B cell (primary cell): ENCODE measurements around the gene RACK1. TPM values are rescaled to one million over a fixed set of nuclear protein-coding genes. Genes with fewer than 3 reads are reported as not detected.
A peak's percentile ranks its signal among the peaks of the same experiment; 100 is the strongest.

Experiments
- ATAC-seq: fragments of 200-7000 bp; cut with Tn5 transposase; one replicate; pipeline ENCODE4 v1.10.0; 2021; ENCODE audit warnings: low read depth, mild to moderate bottlenecking, moderate number of reproducible peaks, moderate library complexity
- CTCF ChIA-PET: fragments of 350-600 bp; sonication (Branson Sonifier 250); formaldehyde crosslinking; loops from one replicate; lab custom pipeline; 2021; ENCODE audit warnings: antibody characterized with exemption, inconsistent platforms; lab: Charles Lee
- POLR2A ChIA-PET: fragments of 350-600 bp; sonication (Branson Sonifier 250); formaldehyde crosslinking; loops from one replicate; lab custom pipeline; 2021; ENCODE audit warnings: antibody characterized with exemption; lab: Charles Lee
- DNase-seq: peaks from one replicate; pipeline ENCODE4 v3.0.0; 2013
- H2AFZ ChIP-seq: 2 replicates; pipeline ENCODE4 v1.6.1; 2012; ENCODE audit warnings: mild to moderate bottlenecking, low read depth, low read length; ENCODE audit not compliant: insufficient read depth, poor library complexity, severe bottlenecking
- H3K27ac ChIP-seq, 2 donors: 1 replicate in 1 of 2; 2 replicates in 1 of 2; pipeline ENCODE4 v1.5.1; 2012 to 2013; ENCODE audit warnings: low read length in 2 of 2, mild to moderate bottlenecking in 2 of 2, moderate library complexity in 1 of 2
- H3K27me3 ChIP-seq, 4 experiments: fragments of 200-600 bp in 1 of 4; sonication (generic) in 1 of 4; replicated peaks in 1 of 4; 1 replicate in 2 of 4; 2 replicates in 2 of 4; pipeline versions ENCODE4 v1.6.1 to v1.7.0; 2013 to 2016; ENCODE audit warnings: low read length in 3 of 4, mild to moderate bottlenecking in 2 of 4, mixed read lengths in 1 of 4, moderate library complexity in 1 of 4; ENCODE audit not compliant: insufficient read depth in 4 of 4, control insufficient read depth in 3 of 4; ENCODE audit errors: control extremely low read depth in 1 of 4
- H3K36me3 ChIP-seq, 2 experiments: replicated peaks in 1 of 2; 1 replicate in 1 of 2; 2 replicates in 1 of 2; pipeline versions ENCODE4 v1.6.1 to v1.7.1; 2013; ENCODE audit warnings: low read length in 1 of 2; ENCODE audit not compliant: insufficient read depth in 2 of 2, control insufficient read depth in 1 of 2; ENCODE audit errors: control extremely low read depth in 1 of 2, extremely low read depth in 1 of 2
- H3K4me1 ChIP-seq, 2 donors: fragments of 200-600 bp in 1 of 2; sonication (generic) in 1 of 2; 1 replicate in 1 of 2; 2 replicates in 1 of 2; pipeline versions ENCODE4 v1.5.1 to v1.6.1; 2013 to 2017; ENCODE audit warnings: low read length in 2 of 2; ENCODE audit not compliant: control insufficient read depth in 2 of 2, insufficient read depth in 2 of 2
- H3K4me2 ChIP-seq: replicated peaks from 2 replicates; pipeline ENCODE3; 2012; ENCODE audit warnings: mild to moderate bottlenecking, low read depth, low read length; ENCODE audit not compliant: poor library complexity, severe bottlenecking
- H3K4me3 ChIP-seq, 5 experiments: fragments of 200-600 bp in 1 of 5; sonication (generic) in 1 of 5; 1 replicate in 3 of 5; 2 replicates in 2 of 5; pipeline versions ENCODE4 v1.5.1 to v1.7.0; 2011 to 2016; ENCODE audit warnings: low read length in 4 of 5, mild to moderate bottlenecking in 4 of 5, low read depth in 2 of 5, control low read depth in 1 of 5, moderate library complexity in 1 of 5; ENCODE audit not compliant: insufficient read depth in 1 of 5; ENCODE audit errors: control extremely low read depth in 1 of 5, extremely low read depth in 1 of 5
- H3K79me2 ChIP-seq: fragments of 200-600 bp; sonication (generic); one replicate; pipeline ENCODE4 v1.6.0; 2016; ENCODE audit warnings: low read length; ENCODE audit not compliant: control insufficient read depth, insufficient read depth
- H3K9ac ChIP-seq: fragments of 200-600 bp; sonication (generic); 2 replicates; pipeline ENCODE4 v1.6.1; 2017; ENCODE audit warnings: mild to moderate bottlenecking, low read length, moderate library complexity
- H3K9me3 ChIP-seq, 3 donors: one replicate each; pipeline versions ENCODE4 v1.6.1 to v1.7.1; 2013; ENCODE audit warnings: low read length in 2 of 3; ENCODE audit not compliant: control insufficient read depth in 2 of 3, insufficient read depth in 1 of 3; ENCODE audit errors: control extremely low read depth in 1 of 3
- H4K20me1 ChIP-seq: 2 replicates; pipeline ENCODE4 v1.6.0; 2012; ENCODE audit warnings: mild to moderate bottlenecking, low read length; ENCODE audit not compliant: insufficient read depth, control insufficient read depth, poor library complexity, severe bottlenecking
- H3K27ac Mint-ChIP-seq: one replicate; pipeline ENCODE4 v1.8.0; 2021; ENCODE audit warnings: mixed read lengths
- H3K27me3 Mint-ChIP-seq: one replicate; pipeline ENCODE4 v1.8.0; 2021; ENCODE audit warnings: mixed read lengths
- H3K4me1 Mint-ChIP-seq: one replicate; pipeline ENCODE4 v1.8.0; 2021; ENCODE audit warnings: mixed read lengths
- H3K4me3 Mint-ChIP-seq: one replicate; pipeline ENCODE4 v1.8.0; 2021; ENCODE audit warnings: mixed read lengths
- H3K9me3 Mint-ChIP-seq: one replicate; pipeline ENCODE4 v1.8.0; 2022; ENCODE audit warnings: mixed read lengths; ENCODE audit not compliant: insufficient read depth
- EZH2 ChIP-seq: IDR thresholded peaks from 2 replicates; pipeline ENCODE4 v1.6.1; 2012; ENCODE audit warnings: borderline replicate concordance, low read depth, mild to moderate bottlenecking, moderate library complexity, low read length; ENCODE audit not compliant: insufficient read depth, poor library complexity, severe bottlenecking
- WGBS: methylation state at CpG from one replicate; pipeline ENCODE4 v1.1.5; 2013; ENCODE audit warnings: missing lambda C conversion rate; ENCODE audit not compliant: insufficient coverage; 5-methylcytosine and 5-hydroxymethylcytosine counted together
- intact Hi-C: fragments of 100-400 bp; cut with micrococcal nuclease; formaldehyde crosslinking; loops from one replicate; pipeline ENCODE4 v1.10.0; 2022
- polyA plus RNA-seq: library from polyadenylated mRNA; depleted of rRNA; stranded (reverse); fragments of >200 nt; gene quantifications from 2 replicates; pipeline ENCODE4 v1.2.3, GENCODE V29; 2012
- total RNA-seq, 2 donors: library from RNA; stranded (reverse); fragments of 120-200 nt in 1 of 2; gene quantifications; 1 replicate in 1 of 2; 2 replicates in 1 of 2; pipeline versions ENCODE4 v1.2.3 to v1.2.4, GENCODE V29; 2013 to 2022
- TF ChIP-seq, protein P1 (sequence below): fragments of 200-600 bp; IDR thresholded peaks from one replicate; pipeline ENCODE4 v1.8.0; 2022; ENCODE audit warnings: antibody characterized with exemption, mild to moderate bottlenecking

The RACK1 gene
- total and polyA plus RNA-seq, 2 donors (not counting 1 experiment from before 2014, with no cell fraction given): 2,047 to 4,130 TPM

DNA sequence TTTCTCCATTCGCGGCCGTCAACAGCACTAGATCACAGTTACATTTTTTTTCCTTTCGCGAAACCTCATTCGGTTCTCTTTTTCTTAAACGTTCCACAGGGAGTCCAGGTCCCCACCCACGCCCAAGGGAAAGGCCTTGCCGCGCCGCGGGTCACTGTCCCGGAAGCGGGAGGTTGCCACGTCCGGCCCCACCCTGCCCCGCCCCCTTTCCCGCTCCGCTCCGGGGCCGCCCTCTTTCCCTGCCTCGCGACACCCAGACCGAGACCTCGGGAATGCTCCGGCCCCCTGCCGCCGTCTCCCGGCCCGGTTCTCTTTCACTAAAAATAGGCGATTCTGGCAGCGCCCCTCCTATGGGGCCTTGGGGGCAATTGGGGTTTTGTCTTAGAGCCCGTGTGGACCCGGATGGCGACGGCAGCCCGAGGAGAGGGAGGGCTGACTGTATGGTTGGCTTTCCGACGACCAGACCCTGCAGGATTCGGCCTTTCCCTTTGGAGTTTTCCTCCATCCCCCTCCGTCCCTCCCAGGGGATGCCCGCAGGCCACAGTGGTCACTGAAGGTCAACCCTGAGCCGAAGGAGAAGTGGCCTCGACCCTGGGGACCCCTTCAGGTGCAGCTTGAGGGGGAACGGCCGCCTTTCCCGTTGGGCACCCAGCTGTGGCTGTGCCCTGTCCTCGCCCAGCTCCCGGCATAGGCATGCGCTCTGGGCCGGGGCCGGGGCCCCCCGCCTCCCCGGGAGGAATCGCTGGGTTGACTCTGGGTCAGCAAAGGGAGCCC, 2.8 kb upstream of the RACK1 start:
- DNase-seq (peak; percentile 77), ATAC-seq (peak; percentile 55)
- Histone ChIP-seq H3K9me3 (no peaks in the 10 kb centered on the region), H3K9ac (peak overlapping the region; percentile 74), H3K4me2 (peak overlapping the region; percentile 83), H3K36me3 (peaks cover 0 to 16% of the 10 kb centered on the region in 2 experiments), H3K4me1 (peaks cover 43 to 64% of the 10 kb centered on the region in 2 donors), H4K20me1 (peaks cover 22% of the 10 kb centered on the region), H3K27ac (peak overlapping the region; percentile 89 to 91), H3K79me2 (peaks cover 64% of the 10 kb centered on the region), H3K27me3 (no peaks in the 10 kb centered on the region), H2AFZ (peak overlapping the region; percentile 81), H3K4me3 (peak overlapping the region; percentile 61 to 91 (median 70))
- peak overlapping the region; percentile 90 for H3K4me3 Mint-ChIP-seq
- ChIA-PET CTCF (interaction anchor here (0.7 to 1.6 kb wide), 4 partner anchors 9 to 62 kb away, joined by 3 to 6 read pairs (median 4); partner anchors contain the start of gene TRIM41), POLR2A (interaction anchor here (1.0 to 7.8 kb wide), 4 partner anchors 15 to 57 kb away, joined by 6 to 63 read pairs (median 14); partner anchors contain the start of gene TRIM52)
- TF ChIP-seq EZH2: no peak
- TF ChIP-seq, protein P1, sequence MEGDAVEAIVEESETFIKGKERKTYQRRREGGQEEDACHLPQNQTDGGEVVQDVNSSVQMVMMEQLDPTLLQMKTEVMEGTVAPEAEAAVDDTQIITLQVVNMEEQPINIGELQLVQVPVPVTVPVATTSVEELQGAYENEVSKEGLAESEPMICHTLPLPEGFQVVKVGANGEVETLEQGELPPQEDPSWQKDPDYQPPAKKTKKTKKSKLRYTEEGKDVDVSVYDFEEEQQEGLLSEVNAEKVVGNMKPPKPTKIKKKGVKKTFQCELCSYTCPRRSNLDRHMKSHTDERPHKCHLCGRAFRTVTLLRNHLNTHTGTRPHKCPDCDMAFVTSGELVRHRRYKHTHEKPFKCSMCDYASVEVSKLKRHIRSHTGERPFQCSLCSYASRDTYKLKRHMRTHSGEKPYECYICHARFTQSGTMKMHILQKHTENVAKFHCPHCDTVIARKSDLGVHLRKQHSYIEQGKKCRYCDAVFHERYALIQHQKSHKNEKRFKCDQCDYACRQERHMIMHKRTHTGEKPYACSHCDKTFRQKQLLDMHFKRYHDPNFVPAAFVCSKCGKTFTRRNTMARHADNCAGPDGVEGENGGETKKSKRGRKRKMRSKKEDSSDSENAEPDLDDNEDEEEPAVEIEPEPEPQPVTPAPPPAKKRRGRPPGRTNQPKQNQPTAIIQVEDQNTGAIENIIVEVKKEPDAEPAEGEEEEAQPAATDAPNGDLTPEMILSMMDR: no peak
- H3K27ac Mint-ChIP-seq: peak overlapping the region; percentile 95
- intact Hi-C loops: loop anchor here (1.0 kb wide), 2 partner anchors 15 to 55 kb away; partner anchors contain the start of gene TRIM52
- peaks cover 73% of the 10 kb centered on the region for H3K4me1 Mint-ChIP-seq
- no peaks in the 10 kb centered on the region for H3K27me3 Mint-ChIP-seq
- H3K9me3 Mint-ChIP-seq: no peaks in the 10 kb centered on the region
- under 1% methylated on average over 54 of the region's 55 CpGs for WGBS
